Measurements from ENCODE around the gene KLC4. TPM values are rescaled to one million over a fixed set of nuclear protein-coding genes. Genes with fewer than 3 reads are reported as not detected.

KLC4 gene
- total RNA-seq (2022) (42.1 and 50.7 TPM in 2 replicates), Bru-seq, nascent RNA (percentile 50 among the genes with signal in this experiment), BruChase-seq, experiment 1, labeled RNA remaining after a 6-hour chase (percentile 63 among the genes with signal in this experiment), BruChase-seq, experiment 2, labeled RNA remaining after a 2-hour chase (percentile 68 among the genes with signal in this experiment)
- long read RNA-seq, partial matches to known transcripts = 13 of 22 reads
- long read RNA-seq, other reads (novel, unspliced or antisense) = 6 of 22 reads

DNA sequence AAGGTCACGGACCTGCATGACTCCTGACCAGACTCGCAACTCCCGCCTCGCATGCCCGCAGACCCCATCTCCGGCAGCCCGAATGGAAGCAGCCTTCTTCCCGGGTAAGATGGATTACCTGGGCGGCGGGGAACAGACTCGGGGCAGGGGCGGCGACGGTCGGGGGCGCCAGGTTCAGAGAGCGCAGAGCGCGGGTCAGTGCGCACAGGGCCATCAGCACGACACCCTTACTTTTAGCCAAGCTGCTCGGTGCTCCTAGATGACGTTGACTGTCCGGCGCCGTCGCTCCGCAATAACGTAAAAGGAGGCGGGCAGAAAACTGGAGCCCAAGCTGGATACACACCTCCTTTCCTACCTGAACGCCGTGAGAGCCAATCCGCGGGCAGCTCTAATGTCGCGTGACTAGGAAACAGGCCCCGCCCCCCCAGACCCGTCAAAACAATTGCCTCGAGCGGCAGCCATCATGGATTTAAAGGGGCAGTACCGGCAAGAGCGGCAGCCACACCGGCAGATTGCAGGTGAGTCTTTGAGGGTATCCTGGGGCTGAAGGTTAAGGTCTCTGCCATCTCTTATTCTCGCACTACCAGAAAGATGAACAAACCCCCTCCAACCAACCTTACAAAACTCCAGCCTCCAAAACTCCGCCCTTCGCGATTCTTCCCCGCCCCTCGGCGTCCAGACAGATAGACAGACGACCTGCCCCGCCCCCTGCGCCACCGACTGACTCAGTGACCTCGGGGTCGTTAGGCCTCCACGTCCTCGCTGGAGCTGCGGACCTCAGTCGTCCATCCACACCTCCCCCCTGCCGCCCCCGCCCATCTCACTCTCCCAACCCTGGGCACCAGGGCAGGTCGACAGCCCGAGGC lies at the start of gene KLC4, which contains the start of gene MRPL2:
KLC4 (plus strand) TSS at position 464 of the 866 bp plus-strand sequence. CDS start 1,705 bp downstream, outside the sequence.
MRPL2 (minus strand) TSS at position 267 of the 866 bp plus-strand sequence; CDS start at position 214, 53 bp downstream.
- DNase-seq = peak; percentile 99
- Mint-ChIP-seq H3K4me1 (ENCODE audit: low read depth, unreplicated experiment) (peaks cover 27% of the 10 kb centered on the region), H3K27me3 (ENCODE audit: unreplicated experiment) (no peaks in the 10 kb centered on the region), H3K27ac (ENCODE audit: unreplicated experiment) (peak within 1 kb of the TSS; percentile 83), H3K4me3 (ENCODE audit: low read depth, unreplicated experiment) (peak within 1 kb of the TSS; percentile 90), H3K36me3 (ENCODE audit: insufficient read depth, unreplicated experiment) (peaks cover 60% of the 10 kb centered on the region), H3K9me3 (ENCODE audit: low read depth, unreplicated experiment) (no peaks in the 10 kb centered on the region)
- CTCF ChIA-PET = interaction anchor here (0.5 to 2.7 kb wide), 15 partner anchors 12 to 279 kb away, joined by 3 to 20 read pairs (median 4); partner anchors contain the start of genes CUL9, KLHDC3 and MEA1
- no TSS peak for BruUV-seq (replicated peaks)
- TF ChIP-seq, protein P1, sequence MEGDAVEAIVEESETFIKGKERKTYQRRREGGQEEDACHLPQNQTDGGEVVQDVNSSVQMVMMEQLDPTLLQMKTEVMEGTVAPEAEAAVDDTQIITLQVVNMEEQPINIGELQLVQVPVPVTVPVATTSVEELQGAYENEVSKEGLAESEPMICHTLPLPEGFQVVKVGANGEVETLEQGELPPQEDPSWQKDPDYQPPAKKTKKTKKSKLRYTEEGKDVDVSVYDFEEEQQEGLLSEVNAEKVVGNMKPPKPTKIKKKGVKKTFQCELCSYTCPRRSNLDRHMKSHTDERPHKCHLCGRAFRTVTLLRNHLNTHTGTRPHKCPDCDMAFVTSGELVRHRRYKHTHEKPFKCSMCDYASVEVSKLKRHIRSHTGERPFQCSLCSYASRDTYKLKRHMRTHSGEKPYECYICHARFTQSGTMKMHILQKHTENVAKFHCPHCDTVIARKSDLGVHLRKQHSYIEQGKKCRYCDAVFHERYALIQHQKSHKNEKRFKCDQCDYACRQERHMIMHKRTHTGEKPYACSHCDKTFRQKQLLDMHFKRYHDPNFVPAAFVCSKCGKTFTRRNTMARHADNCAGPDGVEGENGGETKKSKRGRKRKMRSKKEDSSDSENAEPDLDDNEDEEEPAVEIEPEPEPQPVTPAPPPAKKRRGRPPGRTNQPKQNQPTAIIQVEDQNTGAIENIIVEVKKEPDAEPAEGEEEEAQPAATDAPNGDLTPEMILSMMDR (IDR thresholded peaks at IDR 0.05; ENCODE audit: unreplicated experiment) = no peak
- intact Hi-C loops (cut with micrococcal nuclease; ENCODE audit: unreplicated experiment) = no loop called here

DNA sequence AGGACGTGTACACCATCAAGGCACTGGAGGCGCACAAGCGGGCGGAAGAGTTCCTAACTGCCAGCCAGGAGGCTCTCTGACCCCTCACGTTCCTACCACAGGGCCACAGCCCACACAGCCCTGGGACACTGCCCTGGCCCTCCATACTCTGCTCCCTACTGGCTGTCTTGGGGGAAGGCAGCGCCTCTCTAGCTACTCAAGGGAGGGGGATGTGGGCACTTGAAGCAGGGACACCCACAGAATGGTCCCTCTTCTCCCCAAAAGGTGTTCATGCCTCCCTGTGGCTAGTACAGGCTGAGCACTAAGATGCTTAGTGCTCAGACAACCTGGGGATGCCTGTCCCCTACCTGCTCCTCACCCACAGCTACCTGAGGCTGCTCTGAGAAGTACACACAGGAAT lies 48.2 kb upstream of the KLC4 start:
- no TSS peak for BruUV-seq (replicated peaks)
- Mint-ChIP-seq H3K27ac (ENCODE audit: unreplicated experiment) (no peak overlapping the region), H3K4me3 (ENCODE audit: low read depth, unreplicated experiment) (no peak overlapping the region), H3K27me3 (ENCODE audit: unreplicated experiment) (no peaks in the 10 kb centered on the region), H3K9me3 (ENCODE audit: low read depth, unreplicated experiment) (no peaks in the 10 kb centered on the region), H3K4me1 (ENCODE audit: low read depth, unreplicated experiment) (peaks cover 28% of the 10 kb centered on the region), H3K36me3 (ENCODE audit: insufficient read depth, unreplicated experiment) (peaks cover 36% of the 10 kb centered on the region)
- TF ChIP-seq, protein P1 (IDR thresholded peaks at IDR 0.05; ENCODE audit: unreplicated experiment) = no peak
- intact Hi-C loops (cut with micrococcal nuclease; ENCODE audit: unreplicated experiment) = no loop called here
- no peak for DNase-seq
- CTCF ChIA-PET = interaction anchor here (0.6 to 1.4 kb wide), 3 partner anchors 10 to 292 kb away, joined by 3 to 6 read pairs (median 5); no protein-coding TSS in a partner anchor

DNA sequence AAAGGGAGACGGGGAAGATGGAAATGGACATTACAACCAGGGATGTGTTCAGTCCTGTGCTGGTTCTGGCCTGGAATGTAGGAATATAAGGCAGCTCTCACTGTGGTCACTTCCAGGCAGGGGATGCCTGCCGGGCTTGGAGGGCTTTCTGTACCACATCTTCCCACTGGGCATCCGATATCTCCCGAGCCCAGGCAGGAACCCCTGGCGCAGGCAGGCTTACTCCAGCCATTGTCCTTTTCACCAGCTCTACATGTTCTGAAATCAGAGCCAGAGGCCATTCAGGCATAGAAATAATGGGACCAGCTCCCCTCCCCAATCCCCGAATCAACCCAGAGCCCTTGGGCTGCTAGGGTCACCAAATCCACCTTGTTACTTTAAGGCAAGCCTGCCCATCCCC lies 47.1 kb upstream of the KLC4 start:
- intact Hi-C loops (cut with micrococcal nuclease; ENCODE audit: unreplicated experiment) = loop anchor here (2.0 kb wide), 1 partner anchor 16 kb away; no protein-coding TSS in a partner anchor
- Mint-ChIP-seq H3K36me3 (ENCODE audit: insufficient read depth, unreplicated experiment) (peaks cover 30% of the 10 kb centered on the region), H3K9me3 (ENCODE audit: low read depth, unreplicated experiment) (no peaks in the 10 kb centered on the region), H3K27me3 (ENCODE audit: unreplicated experiment) (no peaks in the 10 kb centered on the region), H3K4me3 (ENCODE audit: low read depth, unreplicated experiment) (peak overlapping the region; percentile 97), H3K4me1 (ENCODE audit: low read depth, unreplicated experiment) (peaks cover 28% of the 10 kb centered on the region), H3K27ac (ENCODE audit: unreplicated experiment) (no peak overlapping the region)
- no TSS peak for BruUV-seq (replicated peaks)
- no peak for DNase-seq
- TF ChIP-seq, protein P1 (IDR thresholded peaks at IDR 0.05; ENCODE audit: unreplicated experiment) = no peak
- CTCF ChIA-PET = interaction anchor here (0.8 to 2.8 kb wide), 2 partner anchors 131 to 170 kb away, joined by 3 to 15 read pairs; partner anchors contain the start of gene CUL9

DNA sequence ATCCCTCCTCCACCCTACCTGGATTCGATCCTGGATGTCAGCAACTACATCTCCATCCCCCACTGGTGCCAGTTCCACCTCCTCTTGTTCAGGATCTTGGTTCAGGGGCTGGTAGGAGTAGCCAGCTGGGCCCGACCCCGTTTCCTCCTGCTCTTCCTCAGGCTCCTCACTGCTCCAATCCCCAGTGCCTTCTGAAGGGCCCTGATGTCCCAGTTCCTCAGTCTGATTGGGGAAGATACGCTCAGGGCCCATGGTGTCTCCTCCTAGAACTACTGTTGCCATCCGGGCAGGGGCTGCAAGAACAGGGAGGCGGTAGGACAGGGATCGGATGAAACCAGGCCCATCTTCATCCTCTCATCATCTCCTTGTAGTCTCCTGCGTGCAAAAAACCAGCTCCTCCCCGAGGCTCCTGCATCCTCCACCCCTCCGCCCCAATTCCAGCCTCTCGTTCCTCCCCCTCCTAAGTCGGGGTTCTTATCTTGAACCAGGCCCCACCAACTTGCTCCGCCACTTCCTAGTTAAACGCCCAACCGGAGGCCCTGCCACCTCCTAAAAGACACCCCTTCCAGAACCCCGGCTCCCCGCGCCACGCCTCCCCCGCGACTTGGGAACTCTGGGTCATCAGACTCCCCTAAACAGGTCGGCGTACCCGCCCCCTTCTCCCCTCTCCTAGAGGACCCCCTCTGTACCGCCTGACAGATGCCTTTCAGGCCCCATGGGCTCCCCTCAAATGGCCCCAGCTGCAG lies 46.2 kb upstream of the KLC4 start:
- Mint-ChIP-seq H3K27me3 (ENCODE audit: unreplicated experiment) (no peaks in the 10 kb centered on the region), H3K4me3 (ENCODE audit: low read depth, unreplicated experiment) (peak overlapping the region; percentile 97), H3K36me3 (ENCODE audit: insufficient read depth, unreplicated experiment) (peaks cover 30% of the 10 kb centered on the region), H3K4me1 (ENCODE audit: low read depth, unreplicated experiment) (peaks cover 28% of the 10 kb centered on the region), H3K27ac (ENCODE audit: unreplicated experiment) (peak overlapping the region; percentile 85), H3K9me3 (ENCODE audit: low read depth, unreplicated experiment) (no peaks in the 10 kb centered on the region)
- CTCF ChIA-PET = interaction anchor here (0.7 to 2.8 kb wide), 9 partner anchors 10 to 169 kb away, joined by 3 to 15 read pairs (median 4); partner anchors contain the start of genes CUL7, CUL9, KLC4 and MRPL2
- BruUV-seq (replicated peaks) = no TSS peak
- intact Hi-C loops (cut with micrococcal nuclease; ENCODE audit: unreplicated experiment) = loop anchor here (2.0 kb wide), 1 partner anchor 16 kb away; no protein-coding TSS in a partner anchor
- TF ChIP-seq, protein P1 (IDR thresholded peaks at IDR 0.05; ENCODE audit: unreplicated experiment) = no peak
- no peak for DNase-seq

All from Calu3 (cell line).